IPS-NIHi11 (cell line): ENCODE results near the gene OPRL1.
A peak's percentile ranks its signal among the peaks of the same experiment; 100 is the strongest.

Source experiments
- DNase-seq: peaks from one replicate; pipeline ENCODE4 v3.0.0; 2012; ENCODE audit warnings: mixed read lengths, low spot score

OPRL1 gene

DNA sequence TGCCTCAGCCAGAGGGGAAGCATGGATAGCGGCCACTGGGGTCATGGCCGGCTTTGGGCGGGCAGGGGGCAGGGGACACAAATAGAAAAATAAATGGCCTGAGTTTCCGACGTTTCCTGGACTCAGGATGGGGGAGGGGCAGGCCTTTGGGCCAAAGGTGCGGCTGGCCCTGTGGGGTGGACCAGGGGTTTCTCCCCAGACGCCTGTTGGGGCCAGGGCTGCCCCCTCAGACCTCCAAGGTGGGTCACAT lies 23.3 kb upstream of the OPRL1 start:
- no peak for DNase-seq

DNA sequence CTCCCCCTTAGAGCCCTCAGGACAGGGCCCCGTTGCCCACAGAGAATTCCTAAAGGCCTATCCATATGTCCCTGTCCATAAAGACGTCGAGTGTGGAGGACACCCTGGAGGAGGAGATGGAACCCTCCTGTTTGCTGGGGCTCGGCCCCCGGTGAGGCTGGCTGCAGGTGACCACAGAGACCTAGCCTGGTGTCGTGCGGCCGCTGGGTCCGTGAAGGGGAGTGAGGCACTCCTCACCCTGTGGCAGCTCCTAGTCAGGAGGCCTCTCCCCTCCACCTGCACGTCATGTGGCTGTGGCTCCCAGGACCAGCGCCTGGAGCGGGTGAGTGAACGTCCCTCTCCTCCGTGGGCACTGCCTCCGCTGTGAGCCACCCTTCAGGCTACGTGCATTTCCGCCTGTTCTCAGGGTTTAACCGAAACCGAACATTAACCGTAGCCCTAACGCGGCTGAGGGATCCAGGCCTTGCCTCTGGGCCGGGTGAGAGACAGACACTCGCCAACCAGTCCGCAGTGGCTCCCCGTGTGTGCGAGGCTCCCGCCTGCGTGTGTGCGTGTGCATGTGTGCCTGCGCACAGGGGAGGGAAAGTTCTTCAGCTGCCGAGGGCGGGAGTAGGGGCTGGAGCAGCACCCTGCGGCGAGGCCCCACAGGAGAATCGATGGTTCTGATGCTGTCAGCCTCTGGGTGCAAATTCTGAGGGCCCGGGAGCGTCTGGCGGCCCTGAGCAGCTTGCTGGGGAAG lies 22.8 kb upstream of the OPRL1 start:
- DNase-seq, result no peak

- DNase-seq, result peak; percentile 92
Observed at GRCh38 chr20:64057628-64058498, 22.0 kb upstream of the OPRL1 start.

DNA sequence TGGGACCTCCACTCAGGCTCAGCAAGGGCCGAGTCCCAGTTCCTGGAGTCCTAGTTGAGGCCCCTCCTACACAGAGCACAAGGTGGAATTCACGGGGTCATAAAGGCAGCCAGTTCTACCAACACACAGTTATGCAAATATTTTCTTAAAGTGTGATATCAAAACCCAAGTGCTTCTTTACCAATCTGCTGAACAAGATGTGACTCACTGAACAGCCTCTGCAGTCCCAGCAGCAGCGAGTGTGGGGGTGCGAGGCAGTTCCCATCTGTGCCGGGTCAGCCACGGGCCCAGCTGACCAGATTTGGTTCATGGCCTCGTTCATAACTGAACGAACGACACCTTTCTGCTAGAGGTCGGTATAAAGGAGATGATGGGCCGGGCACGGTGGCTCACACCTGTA lies 21.3 kb upstream of the OPRL1 start:
- no peak for DNase-seq

GRCh38 chr20:64062276-64062595 lies 17.6 kb upstream of the OPRL1 start:
- no peak for DNase-seq

DNA sequence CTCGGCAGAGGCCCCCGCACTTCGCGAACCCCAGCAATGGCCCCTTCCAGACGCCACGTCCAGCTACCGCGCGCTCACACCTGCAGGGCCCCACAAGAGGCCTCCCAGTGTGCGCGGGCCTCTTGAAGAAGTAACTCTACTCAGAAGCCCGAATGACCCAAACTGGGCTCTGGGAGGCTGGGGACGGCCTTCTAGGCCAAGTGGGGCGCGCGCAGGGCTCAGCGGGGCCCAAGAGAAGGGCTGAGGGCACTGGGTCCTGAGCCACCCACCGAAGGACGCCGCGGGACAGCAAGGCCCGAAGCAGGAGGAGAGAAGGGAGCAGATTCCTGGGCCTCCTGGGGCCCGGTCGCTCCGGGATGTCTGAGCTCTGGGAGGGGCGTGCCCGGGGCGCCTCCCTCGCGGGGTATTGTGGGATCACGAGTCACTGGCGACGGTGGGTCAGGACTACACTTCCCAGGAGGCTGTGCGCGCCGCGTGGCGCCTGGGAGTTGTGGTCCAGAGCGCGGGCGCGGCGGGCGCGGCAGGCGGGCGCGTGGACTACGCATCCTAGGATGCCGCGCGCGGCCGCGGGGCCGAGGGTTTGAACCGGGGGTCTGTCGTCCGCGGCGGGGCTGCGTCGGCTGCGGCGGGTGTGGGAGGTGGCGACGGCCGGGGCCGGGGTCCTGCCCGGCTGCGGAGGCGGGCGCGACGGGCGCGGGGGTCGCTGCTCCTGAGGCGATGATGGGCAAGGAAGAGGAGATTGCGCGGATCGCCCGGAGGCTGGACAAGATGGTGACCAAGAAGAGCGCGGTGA lies 17.1 kb upstream of the OPRL1 start, which contains the start of gene TCEA2:
Gene TCEA2 (plus strand): TSS at position 603 of the 793 bp plus-strand sequence. CDS start 115 bp downstream, at position 718.
- peak; percentile 97 for DNase-seq

DNA sequence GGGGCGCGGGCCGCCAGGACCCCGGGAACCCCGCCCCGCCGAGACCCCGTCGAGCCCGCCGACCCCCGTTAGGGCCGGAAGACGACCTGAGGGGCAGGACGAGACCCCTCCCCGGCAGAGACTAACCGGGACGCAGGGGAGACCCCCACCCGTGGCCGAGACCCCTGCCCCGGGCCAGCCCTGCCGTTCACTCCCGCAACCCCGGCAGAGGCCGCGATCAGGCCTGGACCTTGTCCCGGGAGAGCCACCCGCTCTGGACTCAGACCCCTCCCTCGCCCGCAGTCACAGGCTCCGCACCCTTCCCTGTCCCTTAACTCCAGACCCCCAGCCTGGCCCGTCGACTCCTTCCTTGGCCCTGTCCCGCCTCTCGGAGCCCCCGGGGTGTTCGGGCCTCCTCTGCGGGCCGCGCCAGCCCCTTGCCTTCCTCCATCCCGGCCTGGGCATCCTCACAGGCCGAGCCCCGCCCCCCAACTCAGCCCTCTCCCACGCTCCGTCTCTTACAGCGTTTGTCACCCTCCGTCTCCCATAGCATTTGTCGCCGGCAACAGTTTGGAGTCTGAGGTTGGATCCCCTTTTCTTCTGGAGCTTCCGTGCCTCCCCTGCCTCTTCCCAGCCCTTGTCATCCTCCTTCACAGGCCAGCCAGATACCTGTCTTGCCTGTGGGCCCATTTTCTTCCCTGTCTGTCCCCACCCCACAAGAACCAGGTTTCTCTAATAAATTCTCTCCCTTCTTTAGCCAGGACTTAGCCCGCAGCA lies 16.3 kb upstream of the OPRL1 start:
- no peak for DNase-seq

GRCh38 chr20:64064145-64064698 lies 15.7 kb upstream of the OPRL1 start:
- no peak for DNase-seq

DNA sequence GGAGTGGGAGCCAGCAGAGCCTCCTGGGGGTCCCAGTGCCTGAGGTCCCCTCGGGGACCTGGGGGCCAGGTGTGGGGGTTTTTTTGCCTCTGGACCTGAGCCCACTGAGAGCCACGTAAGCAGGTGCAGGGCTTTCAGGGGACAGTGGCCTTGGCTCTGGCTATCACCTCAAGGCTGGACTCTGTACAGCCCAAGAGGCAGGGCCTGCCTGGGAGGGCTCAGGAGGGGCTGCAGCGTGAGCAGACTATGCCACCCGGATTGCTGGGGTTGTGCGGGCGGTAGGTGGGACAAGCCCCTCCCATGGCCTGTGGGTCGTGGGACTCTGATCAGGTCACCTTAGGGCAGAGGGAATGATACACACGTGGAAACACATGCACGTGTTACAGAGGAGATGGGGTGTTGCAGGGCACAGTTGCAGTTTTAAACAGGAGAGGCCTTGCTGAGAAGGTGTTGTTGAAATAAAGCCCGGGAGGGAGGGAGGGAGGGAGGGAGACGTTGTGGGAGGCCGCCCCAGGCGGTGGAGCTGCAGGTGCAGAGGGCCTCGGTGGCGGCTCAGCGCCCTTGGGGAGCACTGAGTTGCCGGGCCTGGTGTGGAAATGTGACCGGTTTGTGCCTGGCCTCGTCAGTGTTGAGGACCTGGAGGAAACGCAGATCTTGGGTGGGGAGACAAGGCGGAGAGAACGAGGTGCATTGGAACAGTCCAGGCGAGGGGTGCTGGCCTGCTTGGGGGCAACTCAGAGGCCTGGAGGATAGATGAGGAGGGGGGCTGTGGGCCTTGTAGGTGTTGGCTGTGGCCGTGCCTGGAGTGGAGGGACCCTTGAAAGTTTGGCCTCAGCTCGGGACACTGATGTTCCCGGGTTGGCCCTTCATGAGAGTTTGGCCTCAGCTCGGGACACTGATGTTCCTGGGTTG lies 14.6 kb upstream of the OPRL1 start:
- DNase-seq, result no peak

GRCh38 chr20:64065974-64066343 lies 13.9 kb upstream of the OPRL1 start:
- DNase-seq, result peak; percentile 69

DNA sequence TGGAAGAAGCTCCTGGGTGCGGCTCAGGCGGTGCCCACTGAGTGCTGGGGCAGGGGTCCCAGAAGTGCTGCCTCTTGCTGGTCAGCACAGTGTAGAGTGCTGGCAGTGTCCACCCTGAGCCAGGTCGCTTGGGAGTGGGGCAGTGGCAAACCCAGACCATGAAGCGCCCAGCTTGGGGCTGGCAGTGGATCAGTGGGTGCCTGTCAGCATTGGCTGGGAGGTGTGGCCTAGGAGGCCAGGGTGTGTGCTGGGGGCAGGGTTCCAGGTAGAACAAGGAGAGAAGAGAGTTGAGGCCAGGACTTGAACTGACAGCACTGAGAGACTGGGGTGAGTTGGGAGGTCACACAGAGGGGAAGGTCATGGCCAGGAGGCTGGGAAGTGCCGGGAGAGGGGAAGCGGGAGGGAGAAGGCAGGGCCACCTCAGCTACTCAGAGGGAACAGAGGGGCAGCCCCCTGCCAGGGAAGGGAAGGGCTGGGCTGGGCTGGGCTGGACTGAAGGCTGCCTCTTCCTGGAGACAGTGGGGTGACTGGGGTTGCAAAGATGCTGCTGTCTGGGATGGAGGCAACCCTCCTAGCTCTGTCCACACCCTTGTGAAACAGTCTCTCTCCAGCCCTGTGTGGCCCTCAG lies 12.8 kb upstream of the OPRL1 start:
- no peak for DNase-seq

- no peak for DNase-seq
Observed at GRCh38 chr20:64067733-64068307, 12.1 kb upstream of the OPRL1 start.

GRCh38 chr20:64068386-64069208 lies 11.3 kb upstream of the OPRL1 start:
- DNase-seq, result no peak

GRCh38 chr20:64069209-64069613 lies 10.7 kb upstream of the OPRL1 start:
- no peak for DNase-seq

DNA sequence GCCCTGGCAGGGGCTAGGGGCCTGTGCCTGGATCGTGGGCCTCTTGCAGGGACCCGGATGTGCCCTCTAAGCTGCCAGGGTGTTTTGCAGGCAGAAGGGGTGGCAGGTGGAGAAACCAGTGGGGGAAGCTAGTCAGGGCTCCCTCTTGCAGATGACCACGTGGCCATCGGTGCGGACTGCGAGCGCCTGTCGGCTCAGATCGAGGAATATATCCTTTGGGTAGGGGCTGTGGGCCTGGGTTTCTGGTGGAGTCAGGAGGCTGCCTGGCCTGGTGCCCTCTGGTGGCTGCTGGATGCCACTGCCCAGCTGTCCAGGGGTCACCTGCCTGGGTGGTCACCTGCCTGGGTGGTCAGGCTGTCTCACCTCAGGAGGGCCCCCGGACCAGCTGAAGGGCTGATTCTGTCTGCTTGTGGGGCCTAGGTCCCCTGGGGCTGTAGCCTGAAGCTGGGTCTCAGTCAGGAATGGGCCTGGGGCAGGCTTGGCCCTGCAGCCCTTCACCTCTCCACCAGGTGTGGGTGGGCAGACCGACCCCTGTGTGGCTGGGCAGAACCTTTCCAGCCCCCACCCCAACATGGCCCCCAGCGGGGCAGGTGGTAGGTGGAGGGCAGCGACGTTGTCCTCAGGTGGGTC lies 10.2 kb upstream of the OPRL1 start:
- peak; percentile 93 for DNase-seq

GRCh38 chr20:64070244-64070993 lies 9.5 kb upstream of the OPRL1 start:
- DNase-seq, result no peak
